Activated CD4-positive, alpha-beta T cell treated with anti-CD3 and anti-CD28 coated beads for 48 hours (primary cell): ENCODE data around the gene ABCC4.

Experiments
- DNase-seq: peaks from one replicate; pipeline ENCODE4 v3.0.0-alpha.2; 2020

Gene ABCC4

DNA sequence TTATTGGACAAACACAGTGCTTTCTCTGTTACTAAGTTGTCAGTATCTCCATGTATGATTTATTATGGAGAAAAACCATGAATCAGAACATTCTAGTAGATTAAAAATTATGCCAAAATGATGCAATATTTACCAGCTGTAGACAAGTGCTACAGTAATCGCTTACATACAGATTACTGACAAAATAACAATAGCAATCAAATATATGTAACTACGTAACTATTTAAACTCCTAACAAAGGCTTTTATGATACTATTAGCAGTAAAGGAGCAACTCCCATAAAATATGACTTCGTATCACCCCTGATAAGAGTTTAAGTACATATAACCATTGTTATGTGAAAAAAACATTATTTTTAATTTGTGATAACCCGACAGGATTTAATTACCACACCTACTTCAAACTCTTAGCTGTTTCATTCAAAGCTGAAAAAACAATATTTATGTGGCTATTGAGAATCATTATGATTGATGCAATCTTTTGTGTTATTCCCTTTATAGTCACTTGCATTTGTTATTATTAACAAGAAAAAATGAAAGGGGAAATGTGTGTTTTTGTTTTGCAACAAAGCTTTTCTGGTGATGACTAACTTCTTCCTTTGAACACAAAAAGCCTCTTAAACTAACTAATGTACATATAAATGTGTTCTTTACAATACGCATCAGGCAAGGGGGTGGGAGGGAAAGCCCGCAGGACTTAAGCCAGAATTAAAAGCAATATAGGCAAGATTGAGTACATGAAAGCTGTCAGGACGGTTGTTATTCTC is 147.4 kb downstream of the ABCC4 start:
- no peak for DNase-seq

- DNase-seq = no peak
These were observed 149.2 kb downstream of the ABCC4 start for GRCh38 chr13:95151942-95152587.

- no peak for DNase-seq
These were observed 150.7 kb downstream of the ABCC4 start for GRCh38 chr13:95150555-95150954.

GRCh38 chr13:95146486-95146885 is 154.8 kb downstream of the ABCC4 start:
- DNase-seq = no peak

DNA sequence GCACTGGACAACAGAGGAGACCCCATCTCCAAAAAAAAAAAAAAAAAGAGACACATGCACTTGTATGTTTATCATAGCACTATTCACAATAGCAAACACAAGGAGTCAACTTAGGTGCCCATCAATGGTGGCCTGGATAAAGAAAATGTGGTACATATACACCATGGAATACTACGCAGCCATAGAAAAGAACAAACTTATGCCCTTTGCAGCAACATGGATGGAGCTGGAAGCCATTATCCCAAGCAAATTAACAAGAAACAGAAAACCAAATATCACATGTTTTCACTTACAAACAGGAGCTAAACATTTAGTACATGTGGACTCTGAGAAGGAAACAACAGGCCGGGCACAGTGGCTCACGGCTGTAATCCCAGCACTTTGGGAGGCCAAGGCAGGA is 155.7 kb downstream of the ABCC4 start:
- DNase-seq = no peak

DNA sequence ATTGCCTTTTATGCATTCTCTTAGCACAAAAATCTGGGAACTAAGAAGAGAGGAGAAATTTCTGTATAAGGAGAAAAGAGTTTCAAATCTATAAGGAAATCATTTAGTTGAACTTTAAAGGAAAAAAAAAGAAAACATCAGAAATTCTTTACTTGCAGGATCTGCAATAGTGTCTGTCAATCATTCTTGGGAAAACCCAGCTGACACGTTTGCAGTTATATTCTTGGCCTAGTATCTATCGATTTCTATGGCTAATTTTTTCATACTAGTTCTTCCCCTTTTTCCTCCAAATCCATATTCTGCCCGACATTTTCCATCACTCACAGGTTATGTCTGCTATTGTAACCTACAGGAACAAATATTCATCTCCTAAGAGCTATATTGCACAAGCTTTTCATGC is 160.7 kb downstream of the ABCC4 start:
- DNase-seq = no peak

- DNase-seq = no peak
These were observed 162.2 kb downstream of the ABCC4 start for GRCh38 chr13:95138876-95139585.

GRCh38 chr13:95137096-95137495 is 164.2 kb downstream of the ABCC4 start:
- peak; percentile 5 for DNase-seq

DNA sequence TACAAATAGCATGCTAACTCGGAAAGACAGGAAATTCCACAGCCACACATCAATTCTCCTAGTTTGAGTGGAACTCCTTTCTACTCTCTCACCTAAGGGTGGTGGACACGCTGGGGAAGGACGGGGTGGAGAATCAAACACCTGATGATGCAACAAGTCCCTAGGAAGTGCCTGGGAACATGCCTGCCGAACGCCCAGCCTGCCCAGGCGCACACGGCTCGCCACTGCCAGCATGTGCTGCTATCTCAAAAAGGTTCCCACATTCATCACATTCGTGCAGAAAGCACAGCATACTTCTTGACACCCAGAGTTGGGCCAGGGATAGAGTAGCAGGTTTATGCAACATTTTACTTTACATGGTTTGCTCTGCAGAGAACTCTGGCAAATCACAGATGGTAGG is 164.6 kb downstream of the ABCC4 start:
- no peak for DNase-seq

DNA sequence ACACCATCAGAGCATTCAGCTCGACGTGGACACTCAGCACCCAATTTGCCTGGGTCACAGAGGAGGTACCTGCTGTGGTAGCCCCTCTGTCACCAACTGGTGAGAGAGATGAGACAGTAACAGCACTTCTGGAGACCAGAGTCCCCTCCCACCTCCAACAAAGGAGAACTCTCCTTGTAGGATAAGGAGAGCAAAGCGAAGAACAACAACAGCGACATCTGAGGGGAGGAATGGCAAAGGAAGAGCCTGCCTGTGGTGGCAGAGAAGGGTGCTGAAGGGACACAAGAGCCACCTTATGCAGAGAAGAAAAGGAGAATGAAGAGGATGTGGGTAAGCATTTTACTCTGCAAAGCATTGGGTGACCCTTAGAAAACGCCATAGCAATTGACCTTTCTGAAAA is 167.8 kb downstream of the ABCC4 start:
- no peak for DNase-seq

DNA sequence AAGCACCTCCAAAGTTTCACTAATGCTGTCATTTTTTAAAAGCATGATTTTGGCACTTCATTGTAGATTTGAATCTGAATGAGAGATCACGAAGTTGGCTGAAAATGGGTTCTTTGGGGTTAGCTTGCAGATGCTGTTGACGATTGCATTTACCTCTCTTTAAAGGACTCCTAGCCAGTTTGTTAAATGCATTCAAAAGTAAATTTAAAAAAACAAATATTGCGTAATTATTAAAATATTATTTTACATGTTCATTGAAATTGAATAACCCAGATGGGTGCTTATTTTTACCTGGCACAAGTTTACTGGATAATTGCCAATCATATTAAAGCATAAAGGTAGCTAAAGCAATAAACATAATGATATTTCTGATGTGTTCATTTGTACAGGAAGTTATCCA is 172.2 kb downstream of the ABCC4 start:
- no peak for DNase-seq

GRCh38 chr13:95128045-95128643 is 173.1 kb downstream of the ABCC4 start:
- DNase-seq = no peak

- no peak for DNase-seq
These were observed 176.3 kb downstream of the ABCC4 start for GRCh38 chr13:95124959-95125358.

DNA sequence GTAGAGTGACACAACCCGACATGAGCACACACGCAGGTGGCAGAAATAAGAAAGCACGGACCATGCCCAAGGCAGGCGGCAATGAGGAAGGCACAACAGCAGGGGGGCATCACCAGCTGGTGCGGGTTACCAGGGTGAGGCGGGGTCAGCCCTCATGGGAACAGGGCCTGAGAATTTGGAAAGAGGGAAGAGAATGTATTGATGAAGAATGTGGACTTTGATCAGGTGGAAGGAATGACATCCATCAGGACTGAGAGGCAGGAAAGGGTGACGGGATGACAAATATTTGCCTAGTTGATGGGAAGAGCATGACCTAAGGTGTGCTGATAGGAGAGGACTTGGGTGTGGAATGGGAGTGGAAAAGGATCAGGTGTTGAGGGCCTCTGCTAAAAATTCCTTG is 177.5 kb downstream of the ABCC4 start:
- DNase-seq = no peak

DNA sequence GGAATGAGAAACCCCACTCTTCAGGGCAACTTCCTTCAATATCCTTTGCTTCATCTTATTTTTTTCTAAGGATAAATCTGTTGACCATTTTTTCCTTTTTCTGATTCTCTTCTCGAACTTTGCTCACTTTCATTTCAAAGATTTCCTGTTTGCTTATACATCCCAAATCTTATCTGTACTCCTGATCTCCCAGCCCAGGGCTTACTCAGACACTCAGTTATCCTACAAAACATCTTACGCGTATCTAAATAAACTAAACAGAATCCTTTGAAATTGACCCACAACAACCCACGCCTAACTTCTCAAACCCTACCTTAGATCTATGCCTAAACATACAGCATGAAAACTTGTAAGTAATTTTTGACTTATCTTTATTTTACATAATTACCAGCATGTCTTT is 179.2 kb downstream of the ABCC4 start:
- no peak for DNase-seq

GRCh38 chr13:95121516-95121915 is 179.7 kb downstream of the ABCC4 start:
- no peak for DNase-seq

DNA sequence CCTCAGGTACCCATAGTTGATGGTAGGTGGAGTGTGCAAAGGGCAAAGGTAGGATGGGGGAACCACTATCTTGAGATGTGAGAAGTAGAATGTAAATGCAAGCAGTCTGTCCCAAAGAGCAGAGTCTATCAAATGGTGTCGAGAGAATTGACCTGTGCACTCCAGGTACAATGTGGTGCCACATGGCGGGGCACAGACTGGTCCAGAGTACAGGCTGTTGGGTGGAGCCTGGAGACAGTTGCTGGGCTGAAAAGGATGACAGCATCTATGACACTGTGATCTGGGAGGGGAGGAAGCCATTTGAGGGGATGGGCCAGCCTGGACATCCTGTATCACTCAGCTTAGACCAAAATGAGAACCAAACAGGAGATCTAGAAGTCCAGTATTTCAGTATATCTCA is 180.6 kb downstream of the ABCC4 start:
- DNase-seq = no peak

DNA sequence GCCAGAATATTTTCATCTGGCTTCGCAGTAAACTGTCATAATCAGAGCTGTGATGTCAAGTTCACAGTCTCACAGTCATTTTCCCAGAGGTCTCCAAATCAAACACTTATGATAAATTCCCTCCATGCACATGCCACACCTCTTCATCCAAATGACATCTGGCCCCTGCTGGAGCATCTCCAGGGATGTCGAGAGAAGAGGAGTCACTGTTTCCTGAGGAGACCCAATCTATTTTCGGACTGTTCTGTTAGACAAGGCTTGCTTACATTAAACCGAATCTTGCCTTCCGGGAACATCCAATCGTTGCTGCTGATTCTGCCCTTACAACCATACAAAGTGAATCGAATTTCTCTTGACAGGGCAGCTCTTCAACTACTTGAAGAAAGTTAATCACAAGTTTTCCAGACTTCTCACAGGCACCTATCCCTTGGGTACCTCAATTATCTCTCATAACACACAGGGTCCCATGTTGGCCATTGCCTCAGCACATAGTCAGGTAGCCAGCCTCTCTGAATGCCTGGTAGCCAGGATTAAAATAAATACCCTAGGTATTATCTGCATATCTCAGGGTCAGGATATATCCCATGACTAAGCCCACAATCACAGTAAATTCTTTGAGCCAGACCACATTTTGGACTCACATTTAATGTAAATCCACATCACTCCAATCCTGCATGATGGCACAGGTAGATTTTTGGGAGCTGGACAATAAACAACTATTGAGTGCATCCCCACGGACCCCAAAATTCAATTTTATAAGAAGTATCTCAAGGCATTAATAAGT is 182.5 kb downstream of the ABCC4 start:
- DNase-seq = no peak

DNA sequence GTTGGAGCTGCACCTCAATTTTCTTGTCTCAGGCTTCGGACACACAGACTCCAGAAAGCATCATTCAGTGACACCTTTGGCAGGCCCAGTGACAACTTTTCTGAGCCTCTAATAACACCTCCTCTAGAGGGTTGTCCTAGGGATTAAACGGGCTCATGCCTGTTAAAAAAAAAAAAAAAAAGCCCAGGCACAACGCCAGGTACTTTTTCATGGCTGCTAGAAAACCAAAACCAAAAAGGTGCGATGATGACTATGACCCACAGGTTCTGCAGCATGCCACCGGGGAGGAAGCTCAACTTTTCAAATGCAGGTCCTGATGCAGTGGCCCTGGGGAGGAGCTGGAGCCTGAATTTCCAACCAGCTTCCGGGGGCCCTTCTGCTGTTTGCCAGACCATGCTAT is 184.2 kb downstream of the ABCC4 start:
- no peak for DNase-seq

- DNase-seq = no peak
These were observed 185.7 kb downstream of the ABCC4 start for GRCh38 chr13:95115525-95115924.

- DNase-seq = no peak
These were observed 187.7 kb downstream of the ABCC4 start for GRCh38 chr13:95113601-95114000.

GRCh38 chr13:95112883-95113282 is 188.4 kb downstream of the ABCC4 start:
- DNase-seq = no peak

GRCh38 chr13:95111608-95112007 is 189.6 kb downstream of the ABCC4 start:
- no peak for DNase-seq
